ENCODE results near the gene SEC14L3. TPM values are rescaled to one million over a fixed set of nuclear protein-coding genes. Genes with fewer than 3 reads are reported as not detected.
A peak's percentile ranks its signal among the peaks of the same experiment; 100 is the strongest.

SEC14L3 gene
- total and polyA plus RNA-seq, 2 of the 4 experiments (the other 2 are of a cell fraction) = not detected

- peak overlapping the region; percentile 63 for H3K4me2 ChIP-seq (ENCODE audit: low read depth, low read length)
- ChIA-PET POLR2A (ENCODE audit: unreplicated experiment) (interaction anchor here (0.7 to 1.3 kb wide), 2 partner anchors 17 to 197 kb away, joined by 3 to 4 read pairs; no protein-coding TSS in a partner anchor), CTCF (interaction anchor here (1.0 to 1.5 kb wide), 2 partner anchors 10 to 62 kb away, joined by 3 to 9 read pairs; no protein-coding TSS in a partner anchor)
- peak overlapping the region; percentile 96 for H3K23ac ChIP-seq (ENCODE audit: low read depth, low read length)
- H3K56ac ChIP-seq (ENCODE audit: extremely low read depth, insufficient read depth, low read length) = peak overlapping the region; percentile 99
- in situ Hi-C loops (cut with MboI; ENCODE audit: low sequenced_read_pairs) = no loop called here
- TF ChIP-seq ELK1 (IDR thresholded peaks at IDR 0.05; ENCODE audit: borderline replicate concordance, low read depth, low read length) (no peak), NFE2L2 (IDR thresholded peaks at IDR 0.05; ENCODE audit: low read depth, low read length) (0 out of 2 replicates have a peak, but pooled peaks have one; percentile 48), MAFK (IDR thresholded peaks at IDR 0.05; ENCODE audit: low read depth, low read length) (peak; percentile 77), POLR2A (IDR thresholded peaks at IDR 0.05; ENCODE audit: low read depth, low read length) (peak; percentile 20), MAZ (IDR thresholded peaks at IDR 0.05; ENCODE audit: borderline replicate concordance, low read depth, low read length) (no peak), CEBPB (IDR thresholded peaks at IDR 0.05; ENCODE audit: low read depth, low read length) (peak; percentile 78), FOS (IDR thresholded peaks at IDR 0.05; ENCODE audit: low read depth, low read length) (peak; percentile 95), BHLHE40 (IDR thresholded peaks at IDR 0.05; ENCODE audit: low read depth, low read length) (peak; percentile 40), CHD1 (IDR thresholded peaks at IDR 0.05; ENCODE audit: low read depth, low read length) (0 out of 2 replicates have a peak, but pooled peaks have one; percentile 12)
- dilution Hi-C loops (cut with HindIII; ENCODE audit: low sequenced_read_pairs, unreplicated experiment) = no loop called here
- no TSS peak for BruUV-seq (replicated peaks)
- peaks cover 17 to 51% of the 10 kb centered on the region in 2 experiments; a peak in 3 of 4 replicates for H3K79me1 ChIP-seq (ENCODE audit: low read depth in 1 of 2, low read length in 2 of 2)
- peak overlapping the region; percentile 93; the same call in 2 of the 3 replicates for H2BK15ac ChIP-seq (ENCODE audit: low read depth, low read length)
- peak overlapping the region; percentile 96 for H3K4ac ChIP-seq (ENCODE audit: low read depth, low read length)
- WGBS, 2 experiments (ENCODE audit: extremely low coverage in 2 of 2, insufficient read length in 1 of 2) = 25% methylated on average over 7 of the region's 18 CpGs; no CpG with 5 or more reads in 1 of the 2 experiments
- H2BK120ac ChIP-seq (ENCODE audit: low read depth, low read length) = peak overlapping the region; percentile 89
- H2AK5ac ChIP-seq (ENCODE audit: low read depth, low read length) = peak overlapping the region; percentile 94
- peaks cover 9% of the 10 kb centered on the region for H3K36me3 ChIP-seq (ENCODE audit: control insufficient read depth, insufficient read depth, low read length)
- peak overlapping the region; percentile 48 for H3K4me3 ChIP-seq (ENCODE audit: insufficient read depth, low read depth, low read length)
- intact Hi-C loops (cut with micrococcal nuclease) = loop anchor here (2.0 kb wide), 1 partner anchor 36 kb away; the partner anchor contains the start of gene RNF215
- H3K9ac ChIP-seq (ENCODE audit: low read depth, low read length) = peak overlapping the region; percentile 86
- H3K27me3 ChIP-seq (ENCODE audit: control insufficient read depth, insufficient read depth, low read length) = no peaks in the 10 kb centered on the region
- H3K27ac ChIP-seq (ENCODE audit: insufficient read depth, low read length) = peak overlapping the region; percentile 92
- H4K91ac ChIP-seq (ENCODE audit: insufficient read depth, low read depth, low read length) = peak overlapping the region; percentile 96
- peak; percentile 13 for ATAC-seq (ENCODE audit: low read depth)
- peak overlapping the region; percentile 78 for H2BK20ac ChIP-seq (ENCODE audit: low read depth, low read length)
- H4K8ac ChIP-seq (ENCODE audit: low read depth in 2 of 2, low read length in 2 of 2) = peak overlapping the region; percentile 90 to 98
- H2AK9ac ChIP-seq (replicated peaks; ENCODE audit: low read depth, low read length, poor library complexity) = peak overlapping the region; percentile 100
- peak overlapping the region; percentile 77 for H4K5ac ChIP-seq (ENCODE audit: low read depth, low read length)
- H3K14ac ChIP-seq (replicated peaks; ENCODE audit: low read depth, low read length) = peak overlapping the region; percentile 96
- H3K9me1 ChIP-seq (ENCODE audit: insufficient read depth, low read length) = peaks cover 17% of the 10 kb centered on the region
- peak overlapping the region; percentile 55 for H3K18ac ChIP-seq (ENCODE audit: low read depth, low read length)
- H2AFZ ChIP-seq (replicated peaks; ENCODE audit: low read length, poor library complexity) = peak overlapping the region; percentile 96
- no peaks in the 10 kb centered on the region for H4K20me1 ChIP-seq (ENCODE audit: insufficient read depth, low read length)
- DNase-seq = peak; percentile 95
- peak overlapping the region; percentile 95 for H2BK5ac ChIP-seq (ENCODE audit: low read depth, low read length, poor library complexity, severe bottlenecking)
- peaks cover 24% of the 10 kb centered on the region for H3K4me1 ChIP-seq (ENCODE audit: control insufficient read depth, insufficient read depth, low read length)
- H3K9me3 ChIP-seq (ENCODE audit: control insufficient read depth, insufficient read depth, low read length) = no peaks in the 10 kb centered on the region
These were observed 49.1 kb downstream of the SEC14L3 start for GRCh38 chr22:30422481-30423300.
